GM19035 (cell line): ENCODE measurements around the gene TM4SF5.

ENCODE experiments used
- ATAC-seq: cut with Tn5 transposase; IDR thresholded peaks from one replicate; pipeline ENCODE4 v1.9.1; 2021; ENCODE audit not compliant: unreplicated experiment

Gene TM4SF5, protein sequence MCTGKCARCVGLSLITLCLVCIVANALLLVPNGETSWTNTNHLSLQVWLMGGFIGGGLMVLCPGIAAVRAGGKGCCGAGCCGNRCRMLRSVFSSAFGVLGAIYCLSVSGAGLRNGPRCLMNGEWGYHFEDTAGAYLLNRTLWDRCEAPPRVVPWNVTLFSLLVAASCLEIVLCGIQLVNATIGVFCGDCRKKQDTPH

DNA sequence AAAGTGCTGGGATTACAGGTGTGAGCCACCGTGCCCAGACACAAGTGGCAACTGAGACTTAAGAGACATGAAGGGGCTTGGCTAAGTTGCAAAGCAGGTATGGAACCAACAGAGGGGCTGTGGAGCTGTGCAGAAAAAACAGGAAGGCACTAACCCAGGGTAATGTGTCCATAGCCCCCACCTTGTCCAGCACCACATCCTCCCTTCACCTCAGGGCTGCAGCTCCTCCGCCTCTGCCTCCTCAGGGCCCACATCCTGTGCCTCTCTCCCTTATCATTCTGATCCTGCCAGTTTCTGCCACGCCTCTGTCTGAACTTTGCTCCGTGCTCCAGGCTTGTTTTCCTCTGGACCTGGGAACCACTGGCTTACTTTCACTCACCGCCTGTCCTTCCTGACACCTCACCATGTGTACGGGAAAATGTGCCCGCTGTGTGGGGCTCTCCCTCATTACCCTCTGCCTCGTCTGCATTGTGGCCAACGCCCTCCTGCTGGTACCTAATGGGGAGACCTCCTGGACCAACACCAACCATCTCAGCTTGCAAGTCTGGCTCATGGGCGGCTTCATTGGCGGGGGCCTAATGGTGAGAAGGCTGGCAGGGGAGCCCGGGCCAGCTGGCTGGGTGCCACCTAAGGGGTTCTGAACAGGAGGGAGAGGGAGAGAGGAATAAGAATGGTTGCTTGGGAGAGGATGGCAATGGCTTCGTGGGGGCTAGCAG lies at the start of gene TM4SF5:
Gene TM4SF5, plus strand, starts transcription at position 368 of the 716 bp plus-strand sequence. Its CDS starts 37 bp downstream, at position 405.
- ATAC-seq: no peak

DNA sequence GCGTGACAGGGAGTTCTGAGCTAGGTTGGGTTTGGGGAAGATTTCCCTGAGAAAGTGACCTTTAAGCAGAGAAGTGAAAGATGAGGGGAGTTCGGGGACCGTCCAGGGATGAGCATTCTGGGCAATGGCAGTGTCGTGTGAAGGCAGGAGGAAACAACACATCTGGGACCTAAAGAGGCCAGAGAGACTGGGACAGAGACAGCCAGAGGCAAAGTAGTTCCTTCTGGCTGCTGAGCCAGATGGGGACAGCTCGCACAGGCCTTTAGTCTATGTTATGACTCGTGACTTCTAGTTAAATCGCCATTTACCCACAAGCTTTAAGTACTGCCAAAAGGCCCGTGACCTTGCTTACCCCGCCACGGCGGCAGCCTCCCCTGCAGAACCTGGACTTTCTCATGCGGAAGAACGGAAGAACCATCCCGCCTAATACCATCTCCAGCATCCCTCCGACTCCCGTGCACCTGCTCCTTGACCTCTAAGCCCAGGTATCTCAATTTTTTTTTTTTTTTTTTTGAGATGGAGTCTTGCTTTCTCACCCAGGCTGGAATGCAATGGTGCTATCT lies 48.9 kb upstream of the TM4SF5 start:
- no peak for ATAC-seq

DNA sequence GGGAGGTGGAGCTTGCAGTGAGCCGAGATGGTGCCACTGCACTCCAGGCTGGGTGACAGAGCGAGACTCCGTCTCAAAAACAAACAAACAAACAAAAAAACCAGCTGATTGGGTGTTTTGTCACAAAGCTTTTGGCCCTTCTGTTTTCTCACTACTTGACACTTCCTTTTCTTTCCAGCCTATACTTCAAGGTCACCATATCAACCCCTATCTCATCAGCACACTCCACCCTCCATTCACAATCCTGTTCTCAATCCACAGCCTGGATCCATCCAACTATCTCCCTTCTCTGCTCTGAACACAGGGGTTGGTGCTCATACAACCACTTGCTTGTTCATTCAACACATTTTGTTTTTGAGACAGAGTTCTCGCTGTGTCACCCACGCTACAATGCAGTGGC lies 47.0 kb upstream of the TM4SF5 start:
- no peak for ATAC-seq

DNA sequence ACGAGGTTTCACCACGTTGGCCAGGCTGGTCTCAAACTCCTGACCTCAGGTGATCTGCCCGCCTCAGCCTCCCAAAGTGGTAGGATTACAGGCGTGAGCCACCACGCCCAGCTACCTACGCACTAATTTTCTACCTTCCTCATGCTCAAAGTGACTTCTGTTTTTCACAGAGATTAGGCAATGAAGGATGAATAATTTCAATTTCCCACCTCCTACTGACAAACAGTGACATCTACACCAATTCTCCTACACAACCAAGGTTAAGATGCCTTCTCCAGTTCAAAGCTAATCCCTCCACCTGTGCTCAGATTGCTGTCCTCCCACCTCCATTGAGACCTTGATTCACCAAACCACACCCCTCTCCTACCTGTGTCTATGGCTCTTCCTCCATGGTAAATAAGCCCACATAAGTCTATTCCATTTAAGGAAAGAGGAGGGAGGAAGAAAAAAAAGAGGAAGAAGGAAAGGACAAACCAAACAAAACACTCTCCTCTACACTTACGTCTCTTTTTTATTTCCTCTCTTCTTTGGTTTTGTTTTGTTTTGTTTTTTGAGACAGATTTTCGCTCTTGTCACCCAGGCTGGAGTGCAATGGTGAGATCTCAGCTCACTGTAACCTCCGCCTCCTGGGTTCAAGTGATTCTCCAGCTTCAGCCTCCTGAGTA lies 45.9 kb upstream of the TM4SF5 start:
- ATAC-seq: no peak

DNA sequence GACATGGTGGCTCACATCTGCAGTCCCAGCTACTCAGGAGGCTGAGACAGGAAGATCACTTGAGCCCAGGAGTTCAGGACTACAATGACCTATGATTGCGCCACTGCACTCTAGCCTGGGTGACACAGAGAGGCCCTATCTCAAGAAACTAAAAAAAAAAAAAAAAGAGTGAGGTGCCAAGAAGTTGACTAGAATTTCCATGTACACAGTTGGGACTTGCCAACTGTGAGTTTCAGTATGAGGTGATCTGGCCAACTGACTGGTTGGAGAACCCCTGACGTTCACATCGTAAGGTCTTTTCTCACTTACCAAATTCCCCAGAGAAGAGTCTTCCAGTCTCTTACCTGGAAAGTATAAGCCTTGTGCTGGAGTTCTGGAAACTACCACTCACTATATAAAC lies 43.6 kb upstream of the TM4SF5 start:
- no peak for ATAC-seq

DNA sequence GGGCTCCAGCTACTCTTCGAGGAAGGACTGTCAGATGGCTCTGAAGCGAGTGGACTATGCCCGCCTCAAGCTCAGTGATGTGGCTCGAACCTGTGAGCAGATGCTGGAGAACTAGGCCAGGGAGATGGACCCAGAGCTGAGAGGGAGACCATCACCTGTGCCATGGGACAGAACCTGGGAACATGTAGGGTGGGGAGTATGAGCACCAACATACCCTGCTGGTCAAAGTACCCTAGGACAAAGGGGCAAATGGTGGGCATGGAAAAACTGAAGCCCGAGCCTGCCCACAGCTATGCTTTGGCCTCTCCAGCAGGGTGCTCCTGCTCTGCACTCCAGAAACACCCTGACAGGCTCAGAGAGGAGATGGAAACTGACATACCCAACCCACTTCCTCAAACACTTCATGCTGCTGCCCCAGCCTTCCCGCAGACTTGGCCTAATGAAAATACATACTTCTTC lies 38.6 kb upstream of the TM4SF5 start:
- ATAC-seq: no peak

DNA sequence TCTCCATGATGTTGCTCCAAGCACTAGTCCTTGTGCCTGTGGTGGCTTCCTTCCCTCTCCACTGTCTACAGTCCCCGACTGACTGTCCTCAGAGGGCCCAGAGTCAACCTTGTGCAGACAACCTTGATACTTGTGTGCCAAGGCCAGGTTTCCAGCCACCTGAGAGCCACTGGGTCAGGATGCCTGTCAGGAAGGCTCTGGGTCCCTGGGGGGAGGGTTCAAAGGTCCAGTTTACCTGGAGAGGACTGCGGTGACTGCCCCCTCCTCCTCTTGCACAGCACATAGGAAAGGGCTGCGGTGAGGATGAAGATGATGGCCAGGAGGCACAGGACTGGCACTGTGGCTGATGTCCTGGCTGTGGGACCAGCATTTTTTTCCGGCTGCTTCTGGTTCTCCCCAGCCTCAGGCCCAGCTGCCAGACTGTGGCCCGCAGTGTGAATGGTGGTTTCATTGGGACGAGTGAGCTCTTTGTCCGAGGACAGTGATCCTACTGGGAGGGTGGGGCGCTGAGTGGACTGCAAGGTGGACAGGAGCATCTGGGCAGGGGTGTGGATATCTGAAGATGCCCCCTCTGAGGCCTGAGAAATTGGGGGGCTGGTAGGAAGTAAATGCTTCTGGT lies 36.7 kb upstream of the TM4SF5 start:
- ATAC-seq: no peak

DNA sequence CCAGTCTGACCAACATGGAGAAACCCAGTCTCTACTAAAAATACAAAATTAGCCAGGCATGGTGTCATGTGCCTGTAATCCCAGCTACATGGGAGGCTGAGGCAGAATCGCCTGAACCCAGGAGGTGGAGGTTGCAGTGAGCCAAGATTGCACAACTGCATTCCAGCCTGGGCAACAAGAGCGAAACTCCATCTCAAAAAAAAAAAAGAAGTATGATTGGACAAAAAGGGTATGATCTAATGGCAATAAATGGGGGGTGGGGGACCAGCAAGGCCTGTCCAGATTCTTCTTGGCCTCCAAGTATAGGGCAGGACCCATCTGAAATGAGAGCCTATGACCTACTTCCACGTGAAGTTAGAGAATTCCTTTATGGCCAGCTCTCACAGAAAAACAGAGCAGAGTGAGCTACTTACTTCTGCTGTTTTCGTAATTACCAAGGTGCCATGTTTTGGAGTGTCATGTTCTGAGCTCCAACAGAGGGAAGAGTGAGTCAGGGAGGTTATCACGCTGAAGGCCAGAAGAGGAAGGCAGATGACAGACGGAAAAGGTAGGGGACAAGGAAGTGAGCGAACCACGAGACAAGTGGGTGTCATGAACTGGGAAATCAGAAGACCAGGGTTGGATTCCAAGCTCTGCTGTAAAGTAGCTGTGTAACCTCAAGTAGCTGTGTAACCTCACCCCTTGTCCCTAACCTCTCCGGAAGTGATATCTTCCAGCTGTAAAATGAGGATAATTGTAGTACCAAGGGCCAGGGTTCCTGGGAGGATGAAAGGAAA lies 35.6 kb upstream of the TM4SF5 start:
- ATAC-seq: no peak

DNA sequence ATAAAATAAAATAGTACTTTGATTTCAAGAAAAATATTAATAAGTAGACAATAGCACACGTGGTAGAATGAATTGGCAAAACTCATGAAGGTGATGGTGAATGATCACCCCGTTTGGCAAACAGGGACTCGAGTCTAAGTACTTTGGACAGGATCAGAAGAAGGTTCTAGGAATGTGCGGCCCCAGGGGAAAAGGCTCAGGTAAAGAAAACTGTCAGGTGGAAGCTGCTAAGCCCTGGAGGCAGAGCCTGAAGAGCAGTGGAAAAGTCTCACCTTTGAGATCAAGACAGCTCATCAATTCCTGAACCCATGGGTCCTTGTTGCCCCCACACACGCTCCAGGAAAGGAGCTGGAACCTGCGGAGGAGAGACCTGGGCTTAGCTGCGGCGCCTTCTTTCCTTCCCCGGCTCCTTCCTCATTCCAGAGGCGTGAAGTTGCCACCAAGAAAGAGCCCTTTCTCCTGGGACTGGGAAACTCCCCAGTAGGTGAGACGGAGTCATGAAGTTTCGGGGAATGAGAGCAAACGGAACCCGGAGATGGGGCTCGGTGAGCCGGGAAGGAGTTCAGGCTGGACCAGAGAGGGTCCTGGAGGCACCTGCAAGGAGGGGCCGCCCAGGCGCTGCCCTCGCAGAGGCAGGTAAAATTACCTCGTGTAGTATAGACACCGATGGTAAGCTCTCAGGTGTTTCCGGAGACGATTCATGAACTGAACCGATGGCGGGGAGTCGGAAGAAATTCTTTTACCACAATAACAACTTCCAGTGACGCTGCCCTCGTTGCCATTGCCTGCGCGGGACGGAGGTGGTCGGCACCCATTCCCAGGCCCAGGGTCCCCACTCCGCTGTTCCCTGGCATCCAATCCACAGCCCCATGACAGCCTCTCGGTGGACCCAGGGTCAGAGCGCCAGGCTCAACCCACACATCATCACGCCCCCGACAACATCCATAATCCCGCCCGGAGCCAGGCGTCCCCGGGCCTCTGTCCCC lies 33.3 kb upstream of the TM4SF5 start:
- no peak for ATAC-seq

DNA sequence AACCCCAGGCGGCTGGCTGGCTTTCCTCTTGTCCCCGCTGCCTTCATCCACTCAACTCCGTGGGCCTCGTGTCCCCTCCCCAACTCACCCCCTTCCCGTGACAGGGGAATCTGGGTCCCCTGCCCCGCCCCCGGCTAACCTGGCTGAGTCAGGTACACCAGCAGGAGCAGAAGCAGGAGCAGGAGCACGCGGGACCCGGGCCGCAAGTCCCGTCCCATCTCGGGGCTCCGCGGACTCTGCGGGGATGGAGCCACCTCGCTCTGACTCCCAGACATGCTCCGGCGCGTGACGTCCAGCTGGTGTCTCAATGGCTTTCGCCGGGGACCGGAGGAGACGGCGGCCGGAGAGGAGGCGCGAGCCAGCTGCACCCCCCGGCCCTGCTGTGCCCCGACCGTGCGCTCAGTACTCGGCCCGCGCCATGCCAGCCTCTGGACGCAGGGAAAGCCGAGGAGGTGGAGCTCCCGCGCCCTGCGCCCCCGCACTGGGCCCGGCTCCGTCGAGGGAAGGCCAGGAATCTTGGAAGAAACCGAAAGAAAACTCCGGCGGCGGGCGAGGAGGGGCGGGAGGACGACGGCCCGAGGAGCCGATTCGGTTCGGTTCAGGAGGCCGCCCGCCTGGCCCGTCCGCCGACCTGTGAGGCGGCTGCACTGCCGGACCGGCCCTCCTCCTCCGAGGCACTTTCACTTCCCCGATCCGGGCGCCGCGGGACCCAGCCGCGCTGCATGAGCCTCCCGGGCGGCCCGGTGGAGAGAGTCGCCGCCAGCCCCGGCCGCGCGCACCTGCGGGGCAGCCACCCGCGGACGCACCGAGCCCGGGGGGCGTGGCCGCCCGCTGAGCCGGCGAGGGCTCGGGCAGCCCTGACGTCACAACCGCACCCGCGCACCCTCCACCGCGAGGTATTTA lies 32.3 kb upstream of the TM4SF5 start, which contains the start of the genes CXCL16 and ZMYND15:
Gene CXCL16, minus strand, starts transcription at position 807 of the 903 bp plus-strand sequence. Its CDS starts 589 bp downstream, at position 218.
Gene ZMYND15, plus strand, starts transcription at position 712 of the 903 bp plus-strand sequence. CDS start 716 bp downstream, outside the sequence.
- ATAC-seq: no peak

DNA sequence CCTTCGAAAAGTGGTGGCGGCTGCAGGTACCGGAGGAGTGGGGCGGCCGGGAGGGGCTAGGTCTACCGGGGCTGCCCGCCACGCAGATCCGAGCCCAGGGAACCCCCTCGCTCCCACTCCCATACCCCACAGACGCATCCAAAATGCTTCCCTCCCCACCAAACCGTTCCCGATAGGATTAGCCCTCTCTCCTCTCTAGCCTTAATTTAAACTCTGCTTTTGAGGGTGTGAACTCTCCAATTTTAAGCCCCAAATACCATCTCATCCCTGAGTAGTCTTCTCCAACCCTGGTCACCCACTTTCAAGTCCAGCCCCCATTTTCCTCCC lies 31.7 kb upstream of the TM4SF5 start:
- no peak for ATAC-seq

DNA sequence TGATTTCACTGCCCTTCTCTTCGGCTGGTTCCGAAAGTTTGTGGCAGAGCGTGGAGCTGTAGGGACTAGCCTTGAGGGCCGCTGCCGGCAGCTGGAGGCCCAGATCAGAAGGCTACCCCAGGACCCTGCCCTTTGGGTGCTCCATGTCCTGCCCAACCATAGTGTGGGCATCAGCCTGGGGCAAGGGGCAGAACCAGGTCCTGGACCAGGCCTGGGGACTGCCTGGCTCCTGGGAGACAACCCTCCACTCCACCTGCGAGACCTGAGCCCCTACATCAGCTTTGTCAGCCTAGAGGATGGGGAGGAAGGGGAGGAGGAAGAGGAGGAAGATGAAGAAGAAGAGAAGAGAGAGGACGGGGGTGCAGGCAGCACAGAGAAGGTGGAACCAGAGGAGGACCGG lies 31.1 kb upstream of the TM4SF5 start:
- ATAC-seq: no peak

DNA sequence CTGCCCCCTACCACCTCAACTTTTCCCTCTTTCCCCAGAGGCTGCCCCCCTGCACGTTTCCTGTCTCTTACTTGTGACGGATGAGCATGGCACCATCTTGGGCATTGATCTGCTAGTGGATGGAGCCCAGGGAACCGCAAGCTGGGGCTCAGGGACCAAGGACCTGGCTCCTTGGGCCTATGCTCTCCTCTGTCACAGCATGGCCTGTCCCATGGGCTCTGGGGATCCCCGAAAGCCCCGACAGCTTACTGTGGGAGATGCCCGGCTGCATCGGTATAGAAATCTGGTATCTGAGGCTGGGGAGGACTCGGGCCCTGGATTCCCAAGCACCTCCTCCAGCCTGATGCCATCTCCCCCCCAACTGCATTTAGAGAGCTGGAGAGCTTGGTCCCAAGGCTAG lies 30.1 kb upstream of the TM4SF5 start:
- no peak for ATAC-seq

DNA sequence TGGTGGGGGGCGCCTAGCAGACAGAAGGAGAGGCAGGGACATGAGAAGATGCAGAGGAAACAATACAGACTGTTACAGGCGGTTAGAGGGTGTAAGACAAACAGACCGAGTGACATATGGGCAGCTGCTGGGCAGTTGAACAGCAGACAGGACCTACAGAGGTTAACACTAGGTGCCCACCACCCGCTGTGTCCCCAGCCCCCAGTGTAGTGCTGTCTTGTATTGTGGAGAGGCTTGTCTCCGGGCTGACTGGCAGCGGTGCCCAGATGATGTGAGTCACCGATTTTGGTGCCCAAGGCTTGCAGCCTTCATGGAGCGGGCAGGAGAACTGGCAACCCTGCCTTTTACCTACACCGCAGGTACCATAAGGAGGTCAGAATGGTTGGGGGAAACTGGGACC lies 29.6 kb upstream of the TM4SF5 start:
- no peak for ATAC-seq

DNA sequence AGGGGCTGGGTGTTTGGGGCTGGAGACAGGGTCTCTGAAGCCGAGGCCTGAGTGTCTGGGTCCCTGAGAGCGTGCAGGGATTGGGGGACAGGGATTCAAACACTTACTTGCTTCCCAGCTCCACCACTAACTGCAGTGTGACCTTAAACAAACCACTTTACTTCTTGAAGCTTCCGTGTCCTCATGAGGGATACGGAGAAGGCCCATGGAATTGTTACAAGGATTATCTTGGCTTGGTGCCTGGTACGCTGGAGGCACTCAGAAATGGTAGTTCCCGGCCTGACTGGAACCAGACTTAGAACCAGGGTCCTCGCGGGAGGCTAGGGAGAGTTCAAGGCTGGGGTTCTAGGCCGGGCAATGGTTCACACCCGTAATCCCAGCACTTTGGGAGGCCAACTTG lies 29.1 kb upstream of the TM4SF5 start:
- ATAC-seq: no peak

DNA sequence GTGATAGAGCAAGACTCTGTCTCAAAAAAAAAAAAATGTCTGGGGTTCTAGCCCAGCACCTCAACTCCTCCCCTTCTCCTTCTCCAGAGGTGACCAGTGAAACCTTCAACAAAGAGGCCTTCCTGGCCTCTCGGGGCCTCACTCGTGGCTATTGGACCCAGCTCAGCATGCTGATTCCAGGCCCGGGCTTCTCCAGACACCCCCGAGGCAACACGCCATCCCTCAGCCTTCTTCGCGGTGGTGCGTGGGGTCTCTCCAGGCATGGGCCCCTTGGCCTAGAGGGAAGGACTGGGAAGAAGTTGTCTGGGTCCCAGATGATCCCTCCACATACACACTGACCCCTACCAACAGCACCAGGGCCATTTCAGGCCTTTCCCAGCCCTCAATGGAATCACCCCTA lies 28.5 kb upstream of the TM4SF5 start:
- no peak for ATAC-seq

DNA sequence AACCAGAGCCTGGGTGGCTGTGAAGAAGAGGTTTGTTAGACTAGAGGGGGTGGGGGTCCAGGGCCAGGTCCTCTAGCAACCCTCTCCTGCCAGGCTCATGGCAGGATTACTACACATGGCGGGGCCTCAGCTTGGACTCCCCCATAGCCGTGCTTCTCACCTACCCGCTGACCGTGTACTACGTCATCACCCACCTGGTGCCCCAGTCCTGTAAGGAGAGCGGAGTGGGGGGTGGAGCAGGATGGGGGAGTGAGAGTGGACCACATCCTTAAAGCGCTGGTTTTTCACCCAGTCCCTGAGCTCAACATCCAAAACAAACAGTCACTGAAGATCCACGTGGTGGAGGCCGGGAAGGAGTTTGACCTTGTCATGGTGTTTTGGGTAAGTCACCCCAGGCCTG lies 27.8 kb upstream of the TM4SF5 start:
- no peak for ATAC-seq
